ENCODE data around the gene MEMO1.

- TF ChIP-seq CTCF (IDR thresholded peaks at IDR 0.05; ENCODE audit: poor library complexity) (no peak), EZH2phosphoT487 (IDR thresholded peaks at IDR 0.05; ENCODE audit: low read depth, severe bottlenecking, unreplicated experiment) (no peak), EZH2 (IDR thresholded peaks at IDR 0.05; ENCODE audit: borderline replicate concordance) (no peak)
Measured at GRCh38 chr2:31853521-31853920, 157.3 kb downstream of the MEMO1 start.

Measured in hepatocyte (in vitro differentiated cells).